Astrocyte (in vitro differentiated cells and primary cell): ENCODE measurements around the gene FOS. TPM values are rescaled to one million over a fixed set of nuclear protein-coding genes. Genes with fewer than 3 reads are reported as not detected.

ENCODE experiments used
- DNase-seq: peaks from one replicate; pipeline ENCODE4 v3.0.0-alpha.2; 2010; ENCODE audit warnings: low read depth
- FAIRE-seq: peaks from 2 replicates; lab custom pipeline; 2011; peaks lifted over from hg19 to GRCh38; lab: Jason Lieb, UNC
- H2AFZ ChIP-seq: 2 replicates; pipeline ENCODE4 v1.6.0; 2012; ENCODE audit warnings: low read depth, low read length, inconsistent platforms
- H3K27ac ChIP-seq: 2 replicates; pipeline ENCODE4 v1.5.1; 2011; ENCODE audit warnings: low read depth, low read length, inconsistent platforms
- H3K27me3 ChIP-seq: 2 replicates; pipeline ENCODE4 v1.6.0; 2011; ENCODE audit warnings: low read length, inconsistent platforms; ENCODE audit not compliant: insufficient read depth
- H3K36me3 ChIP-seq: 2 replicates; pipeline ENCODE4 v1.5.1; 2011; ENCODE audit warnings: low read length, inconsistent platforms; ENCODE audit not compliant: insufficient read depth
- H3K4me1 ChIP-seq: 2 replicates; pipeline ENCODE4 v1.5.1; 2011; ENCODE audit warnings: low read length, inconsistent platforms; ENCODE audit not compliant: insufficient read depth
- H3K4me2 ChIP-seq: 2 replicates; pipeline ENCODE4 v1.6.0; 2012; ENCODE audit warnings: low read length, inconsistent platforms
- H3K4me3 ChIP-seq: 2 replicates; pipeline ENCODE4 v1.5.1; 2011; ENCODE audit warnings: low read depth, mild to moderate bottlenecking, low read length, inconsistent platforms; ENCODE audit not compliant: insufficient read depth
- H3K79me2 ChIP-seq: 2 replicates; pipeline ENCODE4 v1.6.0; 2012; ENCODE audit warnings: mild to moderate bottlenecking, low read length, inconsistent platforms; ENCODE audit not compliant: insufficient read depth
- H3K9ac ChIP-seq: 2 replicates; pipeline ENCODE4 v1.6.0; 2012; ENCODE audit warnings: mild to moderate bottlenecking, low read length, inconsistent platforms
- H3K9me3 ChIP-seq: 2 replicates; pipeline ENCODE4 v1.5.1; 2012; ENCODE audit warnings: low read depth, mild to moderate bottlenecking, low read length, inconsistent platforms; ENCODE audit not compliant: insufficient read depth
- H4K20me1 ChIP-seq: 2 replicates; pipeline ENCODE4 v1.6.0; 2012; ENCODE audit warnings: low read length, inconsistent platforms; ENCODE audit not compliant: insufficient read depth
- H3K27ac Mint-ChIP-seq: one replicate; pipeline ENCODE4 v1.8.0; 2021; ENCODE audit warnings: mild to moderate bottlenecking, mixed read lengths; ENCODE audit not compliant: unreplicated experiment
- H3K27me3 Mint-ChIP-seq: one replicate; pipeline ENCODE4 v1.8.0; 2021; ENCODE audit warnings: low read depth, mixed read lengths; ENCODE audit not compliant: unreplicated experiment
- H3K36me3 Mint-ChIP-seq: one replicate; pipeline ENCODE4 v1.8.0; 2021; ENCODE audit warnings: low read depth, mixed read lengths; ENCODE audit not compliant: unreplicated experiment
- H3K4me1 Mint-ChIP-seq: one replicate; pipeline ENCODE4 v1.8.0; 2021; ENCODE audit warnings: low read depth, mixed read lengths; ENCODE audit not compliant: unreplicated experiment
- H3K4me3 Mint-ChIP-seq: one replicate; pipeline ENCODE4 v1.8.0; 2021; ENCODE audit warnings: mild to moderate bottlenecking, moderate library complexity, mixed read lengths; ENCODE audit not compliant: unreplicated experiment
- H3K9me3 Mint-ChIP-seq: one replicate; pipeline ENCODE4 v1.8.0; 2021; ENCODE audit warnings: mild to moderate bottlenecking, mixed read lengths; ENCODE audit not compliant: unreplicated experiment
- CTCF ChIP-seq: IDR thresholded peaks from 2 replicates; pipeline ENCODE4 v1.5.1; 2011; ENCODE audit warnings: low read depth, mild to moderate bottlenecking, inconsistent platforms, low read length, moderate library complexity; ENCODE audit not compliant: insufficient read depth
- EZH2 ChIP-seq: IDR thresholded peaks from 2 replicates; pipeline ENCODE4 v1.6.1; 2012; ENCODE audit warnings: mild to moderate bottlenecking, low read length, inconsistent platforms; ENCODE audit not compliant: insufficient read depth
- total RNA-seq: library from RNA; stranded (reverse); gene quantifications from 2 replicates; pipeline ENCODE4 v1.2.1, GENCODE V29; 2021

FOS gene
- total RNA-seq, 1 donor from 2014 or later, result 57.7 TPM

GRCh38 chr14:75236467-75236866 is 42.2 kb upstream of the FOS start:
- Histone ChIP-seq H3K4me2 (no peak overlapping the region), H3K36me3 (no peaks in the 10 kb centered on the region), H3K4me3 (no peak overlapping the region), H3K27ac (no peak overlapping the region), H2AFZ (no peak overlapping the region), H3K9ac (no peak overlapping the region), H3K27me3 (no peaks in the 10 kb centered on the region), H3K9me3 (no peaks in the 10 kb centered on the region), H4K20me1 (no peaks in the 10 kb centered on the region), H3K4me1 (peaks cover 9% of the 10 kb centered on the region), H3K79me2 (no peaks in the 10 kb centered on the region)
- FAIRE-seq (no peak), DNase-seq (no peak)
- no peak for TF ChIP-seq CTCF
- TF ChIP-seq EZH2, result no peak
- H3K36me3 Mint-ChIP-seq, result no peaks in the 10 kb centered on the region
- H3K27ac Mint-ChIP-seq, result no peak overlapping the region
- peaks cover 18% of the 10 kb centered on the region for H3K4me1 Mint-ChIP-seq
- H3K9me3 Mint-ChIP-seq, result no peaks in the 10 kb centered on the region
- H3K4me3 Mint-ChIP-seq, result no peak overlapping the region
- H3K27me3 Mint-ChIP-seq, result no peaks in the 10 kb centered on the region

GRCh38 chr14:75236901-75237419 is 41.7 kb upstream of the FOS start:
- H3K36me3 Mint-ChIP-seq, result no peaks in the 10 kb centered on the region
- Histone ChIP-seq H3K27ac (no peak overlapping the region), H4K20me1 (no peaks in the 10 kb centered on the region), H3K4me2 (no peak overlapping the region), H3K36me3 (no peaks in the 10 kb centered on the region), H2AFZ (peak overlapping the region; percentile 76), H3K9ac (peak overlapping the region; percentile 9), H3K4me3 (no peak overlapping the region), H3K4me1 (peaks cover 9% of the 10 kb centered on the region), H3K79me2 (no peaks in the 10 kb centered on the region), H3K9me3 (no peaks in the 10 kb centered on the region), H3K27me3 (no peaks in the 10 kb centered on the region)
- H3K4me3 Mint-ChIP-seq, result no peak overlapping the region
- H3K27ac Mint-ChIP-seq, result peak overlapping the region; percentile 8
- H3K4me1 Mint-ChIP-seq, result peaks cover 18% of the 10 kb centered on the region
- no peak for TF ChIP-seq CTCF
- TF ChIP-seq EZH2, result no peak
- no peaks in the 10 kb centered on the region for H3K27me3 Mint-ChIP-seq
- H3K9me3 Mint-ChIP-seq, result no peaks in the 10 kb centered on the region
- FAIRE-seq (no peak), DNase-seq (no peak)

- no peaks in the 10 kb centered on the region for H4K20me1 ChIP-seq
- Mint-ChIP-seq H3K27ac (peak overlapping the region; percentile 94), H3K27me3 (no peaks in the 10 kb centered on the region), H3K4me3 (no peak overlapping the region), H3K36me3 (no peaks in the 10 kb centered on the region), H3K4me1 (peaks cover 18% of the 10 kb centered on the region), H3K9me3 (no peaks in the 10 kb centered on the region)
- no peaks in the 10 kb centered on the region for H3K36me3 ChIP-seq
- H2AFZ ChIP-seq, result no peak overlapping the region
- H3K79me2 ChIP-seq, result no peaks in the 10 kb centered on the region
- H3K4me2 ChIP-seq, result no peak overlapping the region
- no peaks in the 10 kb centered on the region for H3K27me3 ChIP-seq
- TF ChIP-seq CTCF, result no peak
- TF ChIP-seq EZH2, result no peak
- H3K9me3 ChIP-seq, result no peaks in the 10 kb centered on the region
- DNase-seq (no peak), FAIRE-seq (no peak)
- H3K4me1 ChIP-seq, result peaks cover 9% of the 10 kb centered on the region
- H3K27ac ChIP-seq, result no peak overlapping the region
- no peak overlapping the region for H3K4me3 ChIP-seq
- no peak overlapping the region for H3K9ac ChIP-seq
Measured at GRCh38 chr14:75238756-75239455, 39.7 kb upstream of the FOS start.
